Progenitor cell of endocrine pancreas (in vitro differentiated cells): ENCODE data around the gene TMEM51. TPM values are rescaled to one million over a fixed set of nuclear protein-coding genes. Genes with fewer than 3 reads are reported as not detected.

Source experiments
- DNase-seq: peaks from one replicate; pipeline ENCODE4 v3.0.0; 2021; ENCODE audit warnings: low spot score; ENCODE audit not compliant: unreplicated experiment
- H3K27ac Mint-ChIP-seq: 2 replicates; pipeline ENCODE4 v1.8.0; 2021; ENCODE audit warnings: mild to moderate bottlenecking, moderate library complexity, mixed read lengths
- H3K27me3 Mint-ChIP-seq: 2 replicates; pipeline ENCODE4 v1.8.0; 2021; ENCODE audit warnings: mixed read lengths
- H3K36me3 Mint-ChIP-seq: 2 replicates; pipeline ENCODE4 v1.8.0; 2022; ENCODE audit warnings: mixed read lengths; ENCODE audit not compliant: insufficient read depth
- H3K4me1 Mint-ChIP-seq: 2 replicates; pipeline ENCODE4 v1.8.0; 2021; ENCODE audit warnings: low read depth, mixed read lengths
- H3K4me3 Mint-ChIP-seq: 2 replicates; pipeline ENCODE4 v1.8.0; 2021; ENCODE audit warnings: low read depth, mild to moderate bottlenecking, moderate library complexity, mixed read lengths
- H3K9me3 Mint-ChIP-seq: 2 replicates; pipeline ENCODE4 v1.8.0; 2021; ENCODE audit warnings: low read depth, mixed read lengths
- total RNA-seq: library from RNA; stranded (reverse); gene quantifications from 2 replicates; pipeline ENCODE4 v1.2.1, GENCODE V29; 2021
- TF ChIP-seq, protein P1 (sequence below): fragments of 200-600 bp; sonication (generic); IDR thresholded peaks from one replicate; pipeline ENCODE4 v1.5.0; 2021; ENCODE audit warnings: antibody characterized with exemption, mild to moderate bottlenecking; ENCODE audit not compliant: unreplicated experiment

TMEM51 gene
- total RNA-seq, 1 donor from 2014 or later = 14.8 TPM

DNA sequence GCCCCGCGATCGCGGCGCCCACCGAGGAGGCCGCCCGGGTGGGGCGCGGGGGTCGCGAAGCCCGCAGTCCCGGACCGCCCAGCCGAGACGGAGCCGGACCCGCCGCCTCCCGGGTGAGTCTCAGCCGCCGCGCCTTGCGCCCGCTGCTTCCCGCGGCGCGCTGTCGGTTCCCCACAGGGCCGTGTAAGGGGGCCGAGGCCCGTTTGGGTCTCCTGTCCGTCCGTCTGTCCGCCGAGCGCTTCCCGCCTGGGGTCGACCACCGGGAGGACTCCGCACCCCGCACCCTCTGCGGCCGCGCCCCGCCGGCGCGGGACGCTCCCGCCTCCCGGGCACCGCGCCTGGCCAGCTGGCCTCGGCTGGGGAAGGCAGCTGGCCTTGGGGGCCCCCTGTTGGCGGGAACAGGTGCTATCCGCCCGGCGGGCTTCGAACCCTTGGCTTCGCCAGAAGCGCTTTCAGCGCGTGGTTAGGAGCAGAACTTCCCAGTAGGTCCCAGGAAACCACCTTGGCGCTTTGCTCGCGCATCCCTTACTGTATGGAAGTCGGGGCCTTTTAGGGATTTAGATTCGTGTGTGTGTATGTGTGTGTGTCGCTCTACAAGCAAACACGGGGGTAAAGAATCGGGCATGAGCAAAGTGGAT, 414 bp downstream of the TMEM51 start:
- TF ChIP-seq, protein P1, sequence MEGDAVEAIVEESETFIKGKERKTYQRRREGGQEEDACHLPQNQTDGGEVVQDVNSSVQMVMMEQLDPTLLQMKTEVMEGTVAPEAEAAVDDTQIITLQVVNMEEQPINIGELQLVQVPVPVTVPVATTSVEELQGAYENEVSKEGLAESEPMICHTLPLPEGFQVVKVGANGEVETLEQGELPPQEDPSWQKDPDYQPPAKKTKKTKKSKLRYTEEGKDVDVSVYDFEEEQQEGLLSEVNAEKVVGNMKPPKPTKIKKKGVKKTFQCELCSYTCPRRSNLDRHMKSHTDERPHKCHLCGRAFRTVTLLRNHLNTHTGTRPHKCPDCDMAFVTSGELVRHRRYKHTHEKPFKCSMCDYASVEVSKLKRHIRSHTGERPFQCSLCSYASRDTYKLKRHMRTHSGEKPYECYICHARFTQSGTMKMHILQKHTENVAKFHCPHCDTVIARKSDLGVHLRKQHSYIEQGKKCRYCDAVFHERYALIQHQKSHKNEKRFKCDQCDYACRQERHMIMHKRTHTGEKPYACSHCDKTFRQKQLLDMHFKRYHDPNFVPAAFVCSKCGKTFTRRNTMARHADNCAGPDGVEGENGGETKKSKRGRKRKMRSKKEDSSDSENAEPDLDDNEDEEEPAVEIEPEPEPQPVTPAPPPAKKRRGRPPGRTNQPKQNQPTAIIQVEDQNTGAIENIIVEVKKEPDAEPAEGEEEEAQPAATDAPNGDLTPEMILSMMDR = peak; percentile 84
- H3K36me3 Mint-ChIP-seq = no peaks in the 10 kb centered on the region
- H3K4me3 Mint-ChIP-seq = peak overlapping the region; percentile 91
- H3K9me3 Mint-ChIP-seq = no peaks in the 10 kb centered on the region
- H3K27ac Mint-ChIP-seq = peak overlapping the region; percentile 90
- DNase-seq = peak; percentile 57
- H3K4me1 Mint-ChIP-seq = peaks cover 28% of the 10 kb centered on the region
- H3K27me3 Mint-ChIP-seq = peaks cover 29% of the 10 kb centered on the region

DNA sequence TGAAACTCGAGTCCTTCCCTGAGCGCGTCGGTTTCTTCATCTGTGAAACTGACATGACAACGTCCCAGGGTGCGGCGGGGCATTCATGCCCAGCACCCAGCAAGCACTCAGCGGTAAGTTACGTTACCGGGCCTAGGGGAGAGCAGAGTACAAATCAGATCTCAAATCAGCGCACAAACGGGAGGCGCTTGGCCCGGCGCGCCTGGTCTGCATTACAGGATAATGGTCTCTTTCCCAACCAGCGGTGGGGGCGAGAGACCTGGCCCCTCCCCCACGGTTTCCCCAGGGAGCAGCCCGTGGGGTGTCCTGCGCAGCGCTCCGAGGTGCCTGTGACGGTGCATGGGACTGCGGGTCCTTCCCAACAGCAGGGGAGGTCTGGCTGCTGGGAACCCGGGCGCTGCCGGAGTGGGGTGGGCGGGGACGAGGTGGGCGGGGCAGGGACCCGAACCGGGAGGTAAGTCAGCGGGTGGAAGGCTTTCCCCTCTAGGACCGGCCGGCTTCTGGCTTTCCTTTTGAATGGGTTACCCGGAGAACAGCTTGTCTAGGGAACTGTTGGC, 1.0 kb downstream of the TMEM51 start:
- Mint-ChIP-seq H3K27me3 (peaks cover 29% of the 10 kb centered on the region), H3K4me3 (peak overlapping the region; percentile 80), H3K9me3 (no peaks in the 10 kb centered on the region), H3K27ac (peak overlapping the region; percentile 90), H3K4me1 (peaks cover 28% of the 10 kb centered on the region), H3K36me3 (no peaks in the 10 kb centered on the region)
- TF ChIP-seq, protein P1 = no peak
- peak; percentile 22 for DNase-seq

GRCh38 chr1:15155191-15155590, 1.6 kb downstream of the TMEM51 start:
- no peak overlapping the region for H3K27ac Mint-ChIP-seq
- peak overlapping the region; percentile 55 for H3K4me3 Mint-ChIP-seq
- DNase-seq = no peak
- no peaks in the 10 kb centered on the region for H3K36me3 Mint-ChIP-seq
- H3K9me3 Mint-ChIP-seq = no peaks in the 10 kb centered on the region
- TF ChIP-seq, protein P1 = no peak
- peaks cover 28% of the 10 kb centered on the region for H3K4me1 Mint-ChIP-seq
- H3K27me3 Mint-ChIP-seq = peaks cover 25% of the 10 kb centered on the region

DNA sequence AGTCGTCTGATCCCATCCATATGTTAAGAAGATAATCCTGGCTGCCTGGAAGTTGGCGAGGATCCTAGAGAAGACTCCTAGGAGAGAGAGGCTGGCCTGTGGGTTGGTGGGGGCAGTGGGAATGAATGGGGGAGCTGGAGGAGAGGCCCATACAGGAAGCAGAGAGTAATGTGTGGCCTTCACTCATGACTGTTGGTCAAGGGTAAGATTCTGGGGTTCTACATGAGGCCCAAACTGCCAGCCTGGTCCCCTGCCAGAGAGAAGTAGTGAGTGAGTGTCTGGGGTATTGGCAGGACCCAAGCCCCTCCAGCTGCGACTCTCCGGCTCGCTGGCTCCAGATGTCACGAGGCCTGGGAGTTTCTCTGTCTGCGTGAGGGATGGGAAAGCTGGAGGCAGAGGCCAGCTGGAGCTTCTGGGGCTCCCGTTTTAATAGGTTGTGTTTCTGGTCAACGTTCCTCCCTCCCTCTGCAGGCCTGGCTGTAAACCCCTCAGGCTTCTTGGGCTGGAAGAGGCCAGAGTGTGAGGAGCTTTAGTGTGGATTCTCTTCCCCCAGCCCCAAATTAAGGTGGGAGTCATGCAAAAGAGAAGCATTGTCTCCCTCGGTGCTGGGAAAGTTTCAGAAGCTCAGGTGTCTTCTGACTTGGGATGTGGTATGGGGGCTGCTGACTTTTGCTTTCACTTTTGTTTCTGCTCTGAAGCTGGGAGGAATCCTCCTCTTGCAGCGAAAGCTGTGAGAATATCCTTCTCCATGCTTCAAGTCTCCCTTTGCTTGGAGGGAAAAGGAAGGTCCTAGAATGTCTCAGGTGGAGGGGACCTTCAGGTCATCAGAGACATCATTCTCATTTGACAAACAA, 2.6 kb downstream of the TMEM51 start:
- Mint-ChIP-seq H3K36me3 (peaks cover 2% of the 10 kb centered on the region), H3K9me3 (no peaks in the 10 kb centered on the region), H3K4me1 (peaks cover 31% of the 10 kb centered on the region), H3K4me3 (peak overlapping the region; percentile 55), H3K27me3 (peaks cover 16% of the 10 kb centered on the region), H3K27ac (peak overlapping the region; percentile 82)
- TF ChIP-seq, protein P1 = no peak
- DNase-seq = no peak

- H3K36me3 Mint-ChIP-seq = peaks cover 2% of the 10 kb centered on the region
- peak overlapping the region; percentile 23 for H3K4me3 Mint-ChIP-seq
- H3K4me1 Mint-ChIP-seq = peaks cover 31% of the 10 kb centered on the region
- DNase-seq = no peak
- no peaks in the 10 kb centered on the region for H3K9me3 Mint-ChIP-seq
- H3K27ac Mint-ChIP-seq = peak overlapping the region; percentile 78
- peaks cover 15% of the 10 kb centered on the region for H3K27me3 Mint-ChIP-seq
- TF ChIP-seq, protein P1 = no peak
These were observed 3.3 kb downstream of the TMEM51 start for GRCh38 chr1:15156807-15157380.
